ENCODE results near the gene STK32B.

DNA sequence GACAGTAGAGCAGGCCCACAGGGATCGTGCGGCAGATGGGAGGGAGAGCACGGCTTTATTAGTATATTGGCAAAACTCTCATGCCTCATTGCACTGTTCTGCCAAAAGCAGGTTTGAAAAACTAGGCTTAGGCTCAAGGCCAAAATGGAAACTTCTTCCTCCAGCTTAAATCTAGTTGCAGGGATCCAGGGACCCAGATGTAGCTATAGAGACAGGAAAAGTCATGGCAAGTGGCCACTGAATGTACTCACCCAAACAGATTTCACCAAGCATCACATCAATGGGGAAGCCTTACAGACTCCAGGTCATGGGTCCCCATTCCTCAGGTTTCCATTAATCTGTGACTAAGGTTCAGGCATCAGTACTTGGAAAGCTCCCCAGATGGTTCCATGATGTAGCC is 149.2 kb downstream of the STK32B start:
- TF ChIP-seq POLR2AphosphoS5 (IDR thresholded peaks at IDR 0.05; ENCODE audit: low read depth) (no peak), CTCF (conservative IDR thresholded peaks at IDR 0.05; ENCODE audit: low read depth in 2 of 2) (no peak)
